Endometrial microvascular endothelial cells (primary cell): ENCODE results near the gene TUBB8. TPM values are rescaled to one million over a fixed set of nuclear protein-coding genes. Genes with fewer than 3 reads are reported as not detected.
"Not testable (repeated sequence)": the region's sequence is repeated elsewhere in the genome, so short reads cannot be mapped to it uniquely, and the experiment has no call there.

Experiments used
- in situ Hi-C: cut with HindIII; loops from 2 replicates; pipeline ENCODE4 v1.10.0; 2017; ENCODE audit warnings: low sequenced_read_pairs, low pct_unique_long_range_greater_than_20kb; ENCODE audit errors: inconsistent ontology term
- total RNA-seq: library from RNA; depleted of rRNA; stranded (reverse); fragments of >200 nt; gene quantifications from one replicate; pipeline ENCODE4 v1.2.3, GENCODE V29; 2015; ENCODE audit errors: inconsistent ontology term

Gene TUBB8
- not detected for total RNA-seq

DNA sequence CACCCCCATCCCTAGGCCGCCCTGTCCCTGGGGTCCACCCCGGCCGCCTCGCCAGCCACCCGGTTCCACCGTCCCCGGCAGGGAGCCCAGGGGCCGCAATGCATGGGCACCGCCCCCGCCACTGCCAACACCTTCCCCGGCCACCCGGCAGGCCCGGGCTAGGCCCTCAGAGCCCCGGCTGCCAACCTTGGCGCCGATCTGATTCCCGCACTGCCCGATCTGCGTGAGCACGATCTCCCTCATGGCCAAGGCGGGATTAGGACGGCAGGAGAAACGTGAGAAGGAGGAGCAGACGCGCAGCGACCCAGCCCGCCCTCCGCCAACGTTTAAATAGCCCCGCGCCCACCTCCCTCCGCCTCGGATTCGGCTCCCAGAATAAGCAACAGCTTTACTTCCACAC is at the start of gene TUBB8:
TUBB8 (minus strand) TSS at position 301 of the 400 bp plus-strand sequence; CDS start at position 243, 58 bp downstream.
- in situ Hi-C loops = no loop called here

DNA sequence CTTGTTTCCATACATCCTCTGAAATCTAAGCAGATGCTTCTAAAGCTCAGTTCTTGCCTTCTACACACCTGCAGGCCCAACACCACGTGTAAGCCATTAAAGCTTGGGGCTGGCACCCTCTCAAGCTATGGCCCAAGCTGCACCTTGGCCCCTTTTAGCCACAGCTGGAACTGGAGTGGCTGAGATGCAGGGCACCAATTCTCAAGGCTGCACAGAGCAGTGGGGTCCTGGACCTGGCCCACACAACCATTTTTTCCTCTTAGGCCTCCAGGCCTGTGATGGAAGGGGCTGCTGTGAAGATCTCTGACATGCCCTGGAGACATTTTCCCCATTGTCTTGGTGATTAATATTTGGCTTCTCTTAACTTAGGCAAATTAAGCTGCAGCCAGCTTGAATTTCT is 47.4 kb upstream of the TUBB8 start:
- in situ Hi-C loops = no loop called here

DNA sequence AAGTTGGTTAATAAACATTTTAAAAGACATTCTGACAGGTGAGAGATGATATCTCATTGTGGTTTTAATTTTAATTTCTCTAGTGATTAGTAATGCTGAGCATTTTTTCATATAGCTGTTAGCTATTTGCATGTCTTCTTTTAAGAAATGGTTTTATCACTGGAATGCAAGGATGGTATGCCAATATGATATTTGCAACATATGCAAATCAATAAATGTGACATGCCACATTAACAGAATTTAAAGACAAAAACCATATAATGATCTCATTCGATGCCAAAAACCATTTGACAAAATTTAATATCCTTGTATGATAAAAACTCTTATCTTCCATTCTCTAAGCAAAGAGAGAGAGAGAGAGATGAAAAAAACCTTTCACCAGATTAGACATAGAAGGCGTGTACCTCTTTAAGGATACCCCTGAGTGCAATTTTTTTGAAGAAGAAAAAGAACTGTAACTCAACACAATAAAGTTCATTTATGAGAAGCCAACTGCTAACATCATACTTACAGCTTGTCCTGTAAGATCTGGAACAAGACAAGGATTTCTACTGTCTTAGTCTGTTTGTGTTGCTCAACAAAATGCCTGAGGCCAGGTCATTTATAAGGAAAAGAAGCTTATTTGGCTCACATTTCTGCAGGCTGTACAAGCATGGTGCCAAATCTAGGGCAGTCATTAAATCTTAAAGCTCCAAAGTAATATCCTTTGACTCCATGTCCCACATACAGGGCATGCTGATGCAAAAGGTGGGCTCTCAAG is 46.4 kb upstream of the TUBB8 start:
- in situ Hi-C loops = no loop called here

GRCh38 chr10:94613-95012 is 45.5 kb upstream of the TUBB8 start:
- in situ Hi-C loops = no loop called here

GRCh38 chr10:92846-93245 is 43.8 kb upstream of the TUBB8 start:
- in situ Hi-C loops = no loop called here

DNA sequence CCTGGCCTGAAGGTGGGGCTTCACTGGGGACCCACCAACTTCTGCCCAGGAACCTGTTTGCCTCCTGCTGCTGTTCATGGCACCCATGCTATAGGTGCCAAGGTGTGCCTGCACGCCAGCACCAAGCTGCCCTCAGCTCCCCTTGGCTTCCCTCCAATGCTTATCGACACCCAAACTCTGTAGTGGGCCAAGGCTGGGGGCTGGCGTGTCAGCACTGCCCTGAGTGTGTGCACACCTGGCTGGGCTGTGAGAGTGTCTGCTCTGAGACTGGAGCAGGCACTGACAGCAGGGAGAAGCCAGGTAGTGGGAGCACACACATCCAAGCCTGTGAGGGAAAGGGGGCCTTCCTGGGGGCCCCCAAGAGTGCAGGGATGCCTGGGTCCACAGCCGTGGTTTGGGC is 43.1 kb upstream of the TUBB8 start:
- in situ Hi-C loops = no loop called here

DNA sequence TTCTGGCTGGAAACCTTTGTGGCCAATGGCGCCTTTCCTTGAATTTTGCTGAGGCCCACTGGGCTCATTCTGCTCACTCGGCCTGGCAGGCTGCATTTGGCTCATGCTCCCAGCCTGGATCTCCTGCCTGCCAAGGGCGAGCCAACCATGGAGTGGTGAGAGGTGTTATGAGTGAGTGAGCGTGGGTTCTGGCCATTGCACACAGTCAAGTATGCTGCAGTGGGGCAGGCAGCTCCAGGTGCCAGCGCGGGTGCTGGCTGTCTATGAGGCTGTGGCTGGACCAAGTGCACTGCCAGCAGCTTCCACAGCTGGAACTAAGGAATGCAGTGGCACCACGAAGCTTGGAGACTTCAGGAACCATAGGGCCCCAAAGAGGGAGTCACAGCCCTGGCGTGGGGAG is 42.2 kb upstream of the TUBB8 start:
- in situ Hi-C loops = no loop called here

GRCh38 chr10:90161-90560 is 41.1 kb upstream of the TUBB8 start:
- in situ Hi-C loops = no loop called here

GRCh38 chr10:89248-89647 is 40.2 kb upstream of the TUBB8 start:
- in situ Hi-C loops = no loop called here

- in situ Hi-C loops = no loop called here
Measured at GRCh38 chr10:88253-88652, 39.2 kb upstream of the TUBB8 start.

GRCh38 chr10:87177-88080 is 38.3 kb upstream of the TUBB8 start:
- in situ Hi-C loops = no loop called here

GRCh38 chr10:86031-86430 is 36.9 kb upstream of the TUBB8 start:
- in situ Hi-C loops = no loop called here

- in situ Hi-C loops = no loop called here
Measured at GRCh38 chr10:85044-85443, 35.9 kb upstream of the TUBB8 start.

GRCh38 chr10:83930-84530 is 34.9 kb upstream of the TUBB8 start:
- in situ Hi-C loops = no loop called here

DNA sequence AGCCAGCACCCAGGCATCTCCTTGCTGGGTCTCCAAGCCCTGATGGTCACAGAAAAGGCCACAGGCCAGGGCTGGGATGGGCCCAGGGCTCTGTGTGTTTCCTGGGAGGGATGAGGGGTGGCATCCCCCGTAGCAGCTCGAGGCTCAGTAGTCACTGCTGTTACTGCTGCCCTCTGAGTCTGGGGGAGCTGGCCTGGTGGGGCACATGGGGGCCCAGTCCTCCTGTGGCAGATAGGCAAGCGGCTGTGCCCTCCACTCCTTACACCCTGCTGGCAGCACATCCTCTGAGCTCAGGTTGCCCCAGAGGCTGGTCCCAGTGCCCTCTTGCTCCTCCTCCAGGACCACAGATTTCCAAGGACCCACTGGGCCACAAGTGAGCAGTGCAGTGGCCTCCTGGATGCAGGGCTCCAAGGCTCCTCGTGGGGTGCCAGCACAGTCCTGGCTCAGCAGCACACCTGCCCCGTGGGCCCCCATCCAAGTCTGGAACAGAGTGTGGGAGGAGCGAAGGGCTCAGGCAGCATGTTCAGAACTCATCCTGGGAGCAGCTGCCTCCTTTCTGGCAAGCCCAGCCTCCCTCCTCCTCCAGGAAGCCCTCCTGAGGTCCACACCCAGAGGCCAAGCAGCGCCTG is 31.5 kb upstream of the TUBB8 start:
- in situ Hi-C loops = no loop called here

DNA sequence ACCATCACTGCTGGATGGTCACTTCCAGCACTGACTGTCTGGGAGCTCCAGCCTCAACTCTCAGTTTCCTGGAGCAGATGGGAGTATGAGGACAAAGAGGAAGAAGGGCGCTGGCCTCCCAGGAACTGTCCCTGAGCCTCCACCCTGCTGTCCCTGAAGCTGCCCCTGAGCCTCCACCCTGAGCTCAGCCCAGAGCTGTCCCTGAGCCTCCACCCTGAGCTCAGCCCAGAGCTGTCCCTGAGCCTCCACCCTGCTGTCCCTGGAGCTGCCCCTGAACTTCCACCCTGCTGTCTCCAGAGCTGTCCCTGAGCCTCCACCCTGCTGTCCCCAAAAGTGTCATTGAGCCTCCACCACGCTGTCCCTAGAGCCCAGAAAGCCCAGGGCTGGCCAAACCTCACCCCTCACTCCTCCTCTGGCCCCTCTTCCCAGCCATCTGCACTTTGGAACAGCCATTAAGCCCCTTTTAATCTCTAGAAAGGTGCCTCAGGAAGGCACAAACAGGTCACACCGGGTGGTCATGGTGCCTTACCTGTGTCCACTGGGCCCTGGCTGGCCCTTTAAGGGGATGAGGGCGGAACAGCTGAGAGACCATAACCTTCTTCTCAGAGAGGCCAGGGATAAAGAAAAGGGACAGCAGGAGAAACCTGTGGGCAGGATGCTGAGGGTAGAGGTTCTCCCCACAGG is 30.6 kb upstream of the TUBB8 start:
- in situ Hi-C loops = no loop called here

DNA sequence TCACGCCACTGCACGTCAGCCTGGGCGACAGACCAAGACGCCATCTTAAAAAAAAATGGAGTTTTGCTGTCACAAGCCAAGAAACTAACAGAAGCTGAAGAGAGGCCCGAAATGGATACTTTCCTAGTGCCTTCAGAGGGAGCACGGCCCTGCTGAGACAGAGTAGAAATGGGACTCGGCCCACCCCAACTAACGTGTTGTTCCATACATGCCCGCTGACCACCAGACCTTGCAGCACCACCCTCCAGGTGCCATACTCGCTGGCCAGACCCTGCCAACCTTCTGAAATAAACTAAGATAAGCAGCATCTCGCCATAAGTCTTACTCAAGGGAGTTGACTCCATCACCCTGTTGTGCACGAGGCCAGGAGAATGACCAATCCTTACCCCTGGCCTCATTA is 29.5 kb upstream of the TUBB8 start:
- in situ Hi-C loops = no loop called here

- in situ Hi-C loops = not testable (repeated sequence)
Measured at GRCh38 chr10:74266-74621, 25.1 kb upstream of the TUBB8 start.
